Measurements from ENCODE around the gene MARCO.
"Not testable (repeated sequence)": the region's sequence is repeated elsewhere in the genome, so short reads cannot be mapped to it uniquely, and the experiment has no call there.

The MARCO gene

DNA sequence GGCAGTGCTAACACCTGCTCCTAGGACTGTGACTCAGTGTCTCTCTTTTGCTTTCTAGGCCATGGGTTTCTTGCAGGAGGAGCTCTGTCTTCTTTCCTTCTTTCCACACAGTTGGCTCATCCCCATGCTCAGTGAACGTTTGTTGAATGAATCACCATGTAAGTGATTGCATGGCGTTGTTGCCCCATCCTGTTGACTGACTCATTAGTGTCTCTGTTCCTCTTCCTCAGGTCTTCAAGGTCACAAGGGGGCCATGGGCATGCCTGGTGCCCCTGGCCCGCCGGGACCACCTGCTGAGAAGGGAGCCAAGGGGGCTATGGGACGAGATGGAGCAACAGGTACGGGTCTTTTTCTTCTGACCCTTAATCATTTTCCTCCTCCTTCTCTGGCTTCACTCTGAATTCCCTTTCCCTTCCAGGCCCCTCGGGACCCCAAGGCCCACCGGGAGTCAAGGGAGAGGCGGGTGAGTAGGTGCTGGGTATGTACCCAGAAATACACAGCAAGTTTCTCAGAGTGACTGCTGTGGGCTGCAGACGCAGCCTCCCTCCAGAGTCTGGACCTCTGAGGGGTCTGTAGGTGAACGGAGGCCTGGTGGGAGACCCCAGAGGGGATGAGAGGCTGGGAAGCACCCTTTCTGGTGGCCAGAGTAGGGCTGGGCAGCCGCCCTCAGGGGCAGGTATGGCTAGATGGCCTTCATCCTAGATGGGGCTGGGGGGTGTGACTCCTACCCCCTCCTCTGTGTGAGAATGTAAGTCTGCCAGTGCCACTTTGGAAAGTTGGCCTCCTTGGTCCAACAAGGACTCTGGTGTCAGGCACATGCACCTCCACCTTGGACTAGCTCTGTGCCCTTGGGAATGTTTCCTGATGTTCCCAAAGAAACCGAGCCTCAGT is 32.4 kb downstream of the MARCO start:
- DNase-seq (ENCODE audit: low read depth, low spot score): no peak

DNA sequence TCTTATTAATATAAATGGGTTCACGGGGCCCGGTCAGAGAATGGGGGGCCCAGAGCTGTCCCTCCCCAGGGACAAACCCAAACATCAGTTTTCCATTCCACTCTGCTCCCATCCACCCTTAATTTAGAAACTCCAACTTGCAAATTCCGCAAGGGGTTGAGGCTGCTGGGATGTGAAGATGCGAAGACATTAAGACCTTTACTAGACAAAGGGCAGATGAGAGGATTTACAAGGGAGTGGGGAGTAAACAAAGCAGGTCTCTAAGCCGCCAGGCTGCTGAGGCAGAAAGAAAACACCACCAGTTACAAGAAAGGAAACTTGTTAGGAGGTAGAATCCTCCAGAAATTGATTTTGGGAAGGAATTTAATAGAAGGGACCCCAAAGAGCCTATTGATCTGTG is 33.1 kb downstream of the MARCO start:
- no peak for DNase-seq (ENCODE audit: low read depth, low spot score)

DNA sequence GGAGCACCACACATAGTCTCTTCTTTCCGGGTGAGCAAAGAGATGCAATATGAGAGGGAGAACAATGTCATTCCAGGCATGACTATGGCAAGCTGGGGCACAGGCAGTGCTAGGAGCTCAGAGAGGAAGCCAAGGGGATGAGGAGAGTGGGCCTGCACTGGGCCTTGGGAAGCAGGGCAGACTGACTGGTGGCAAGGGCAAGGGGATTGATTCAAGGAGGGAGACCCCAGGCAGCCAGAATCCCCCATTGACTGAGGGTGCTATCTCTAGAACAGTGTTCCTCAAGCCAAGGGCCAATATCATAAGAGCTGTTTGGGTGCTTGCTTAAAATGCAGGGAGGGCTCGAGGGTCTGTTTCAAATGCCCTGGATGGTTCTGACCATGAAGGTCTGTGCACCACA is 36.1 kb downstream of the MARCO start:
- DNase-seq (ENCODE audit: low read depth, low spot score): no peak

DNA sequence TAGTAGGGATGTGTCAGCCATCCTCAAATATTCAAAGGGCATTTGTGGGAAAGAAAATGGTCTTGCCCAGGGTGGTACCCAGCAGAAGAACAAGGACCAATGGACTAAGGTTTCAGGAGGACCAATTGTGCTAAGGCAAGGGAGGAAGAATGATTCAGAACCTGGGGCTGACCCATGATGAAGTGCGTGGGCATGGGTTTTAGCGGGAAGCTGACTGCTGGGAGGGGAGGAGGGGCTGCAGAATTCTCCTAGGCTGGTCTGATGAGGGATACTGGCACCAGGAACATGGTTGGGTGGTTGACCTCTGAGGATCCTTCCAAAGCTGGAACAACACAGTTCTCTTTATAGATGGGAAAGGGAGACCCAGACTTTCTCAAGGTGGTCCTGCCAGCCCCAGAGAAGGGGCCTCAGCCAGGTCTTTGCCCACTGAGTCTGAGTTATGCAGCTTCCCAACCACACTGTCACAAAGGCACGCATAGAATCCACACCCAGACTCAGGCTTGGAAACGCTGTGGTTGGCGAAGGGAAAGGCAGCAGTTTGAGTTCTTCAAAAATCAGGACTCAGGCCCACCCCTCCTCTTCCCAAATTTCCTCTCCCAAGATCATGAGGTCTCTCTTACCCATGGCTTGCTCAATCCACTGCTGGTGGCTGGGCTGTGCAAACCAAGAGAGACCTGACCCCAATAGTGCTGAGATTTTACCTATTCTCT is 37.3 kb downstream of the MARCO start:
- no peak for DNase-seq (ENCODE audit: low read depth, low spot score)

DNA sequence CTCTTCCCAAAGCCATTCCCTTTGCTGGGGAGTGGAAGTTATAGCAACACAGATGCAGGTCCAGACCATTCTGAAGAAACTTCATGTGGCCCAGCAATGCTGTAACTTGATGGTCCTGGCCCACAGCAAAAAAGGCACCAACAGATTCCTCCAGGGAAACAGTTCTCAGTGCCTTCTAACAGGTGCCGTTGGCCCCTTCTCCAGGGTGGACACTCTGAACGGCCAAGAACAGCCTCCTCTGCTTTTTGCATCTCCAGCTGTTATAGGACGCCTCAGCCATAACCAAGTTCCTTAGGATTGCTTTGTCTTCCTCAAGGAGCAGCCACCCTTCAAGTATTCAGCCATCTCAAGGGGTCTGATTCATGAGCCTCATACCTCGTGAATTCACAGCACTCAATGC is 38.0 kb downstream of the MARCO start:
- no peak for DNase-seq (ENCODE audit: low read depth, low spot score)

DNA sequence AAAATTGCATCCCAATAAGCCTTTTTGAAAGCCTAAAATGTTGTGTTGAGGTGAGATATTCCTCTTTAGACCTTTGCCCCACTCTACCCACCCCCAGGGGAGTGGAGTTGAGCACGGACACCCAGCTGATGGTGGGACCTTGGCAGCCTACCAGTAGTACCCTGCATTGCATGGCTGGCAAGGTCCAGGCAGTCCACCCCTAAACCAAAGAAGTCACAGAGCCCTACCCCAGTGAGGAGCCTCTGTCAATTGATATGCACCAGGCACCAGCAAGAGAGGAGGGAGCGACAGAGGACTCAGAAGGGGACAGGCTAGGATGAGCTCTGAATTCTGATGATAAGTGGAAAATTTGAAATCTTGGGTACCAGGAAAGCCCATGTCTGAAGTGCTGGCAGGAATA is 38.6 kb downstream of the MARCO start:
- no peak for DNase-seq (ENCODE audit: low read depth, low spot score)

DNA sequence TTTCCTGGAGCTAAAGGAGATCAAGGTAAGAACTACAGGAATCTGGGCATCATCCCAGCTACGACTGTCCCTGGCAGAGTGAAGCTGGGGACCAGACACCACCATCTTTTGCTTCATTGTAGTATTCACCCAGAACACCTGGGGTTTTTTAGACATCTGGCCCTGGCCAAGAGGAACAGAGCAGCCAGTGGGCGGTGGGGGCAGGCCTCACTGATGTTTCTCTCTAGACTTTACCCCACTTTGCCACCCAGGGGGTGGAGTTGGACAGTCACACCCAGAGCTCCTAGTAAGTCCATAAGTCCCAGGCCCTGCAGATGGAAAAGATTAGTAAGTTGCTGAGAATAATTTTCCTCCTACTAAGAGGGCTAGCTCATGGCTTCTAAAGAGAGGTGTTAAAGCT is 39.6 kb downstream of the MARCO start:
- no peak for DNase-seq (ENCODE audit: low read depth, low spot score)

DNA sequence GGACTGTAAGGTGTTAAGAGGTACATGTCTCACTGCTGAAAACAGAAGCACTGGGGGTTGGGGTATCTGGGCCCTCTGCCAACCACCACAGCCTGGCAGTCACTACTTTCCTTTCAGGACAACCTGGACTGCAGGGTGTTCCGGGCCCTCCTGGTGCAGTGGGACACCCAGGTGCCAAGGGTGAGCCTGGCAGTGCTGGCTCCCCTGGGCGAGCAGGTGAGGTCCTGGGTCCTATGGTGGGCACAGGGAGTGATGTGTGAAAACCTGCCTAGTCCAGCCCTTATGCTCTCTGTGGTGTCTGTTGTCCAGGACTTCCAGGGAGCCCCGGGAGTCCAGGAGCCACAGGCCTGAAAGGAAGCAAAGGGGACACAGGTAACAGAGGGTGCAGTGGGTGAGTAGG is 40.0 kb downstream of the MARCO start:
- no peak for DNase-seq (ENCODE audit: low read depth, low spot score)

DNA sequence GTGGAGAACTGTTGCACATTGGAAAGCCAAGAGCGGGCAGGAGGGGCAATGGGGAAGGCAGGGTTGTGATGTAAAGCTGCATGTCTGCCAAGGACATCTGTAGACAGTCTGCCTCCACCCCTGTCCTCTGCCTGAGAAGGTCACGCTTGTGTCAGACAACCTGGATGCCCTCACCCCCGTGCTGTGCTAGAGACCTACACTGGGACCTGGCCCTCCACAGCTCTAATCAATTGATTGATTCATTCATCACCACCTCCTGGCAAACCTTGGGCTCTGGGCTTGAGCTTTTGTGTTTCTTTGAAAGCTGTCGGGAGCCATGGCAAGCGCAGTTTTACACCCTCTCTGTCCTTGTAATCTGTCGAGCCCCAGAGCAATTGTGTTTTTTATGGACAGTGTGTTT is 41.1 kb downstream of the MARCO start:
- no peak for DNase-seq (ENCODE audit: low read depth, low spot score)

DNA sequence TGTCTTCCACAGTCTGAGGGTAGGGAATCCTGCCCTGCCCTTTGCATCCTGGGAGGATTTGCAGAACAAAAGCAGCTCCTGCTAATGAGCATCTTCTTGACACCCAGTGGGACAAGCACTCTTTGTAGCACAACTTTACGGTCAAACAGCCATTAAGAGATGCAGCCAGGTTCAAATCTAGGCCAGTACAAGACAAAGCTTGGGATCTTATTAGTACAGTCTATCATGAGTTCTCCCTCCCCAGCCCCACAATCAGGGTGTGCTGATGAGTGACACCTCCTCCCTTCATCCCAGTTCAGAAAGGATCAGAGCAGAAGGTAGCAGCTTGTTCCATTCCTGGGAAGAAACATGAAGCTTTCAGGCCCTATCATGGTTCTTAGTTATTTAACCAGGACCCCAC is 41.9 kb downstream of the MARCO start:
- DNase-seq (ENCODE audit: low read depth, low spot score): no peak

DNA sequence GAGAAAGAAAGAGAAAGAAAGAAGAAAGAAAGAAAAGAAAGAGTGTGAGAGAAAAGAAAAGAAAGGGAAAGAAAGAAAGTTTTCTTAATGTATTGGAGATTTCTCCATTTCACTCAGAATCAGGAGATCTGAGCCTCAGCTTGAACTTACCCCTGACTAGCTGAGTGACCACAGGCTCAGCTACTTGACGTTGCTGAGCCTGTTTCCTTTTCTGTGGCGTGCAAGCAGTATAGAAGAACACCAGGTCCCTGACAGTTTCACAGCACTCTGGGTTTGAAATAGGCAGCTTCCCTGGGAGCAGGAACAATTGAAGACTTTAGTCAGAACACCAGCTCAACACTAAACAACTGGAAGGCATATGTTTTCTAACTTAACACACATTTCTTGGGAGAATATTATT is 44.7 kb downstream of the MARCO start:
- DNase-seq (ENCODE audit: low read depth, low spot score): no peak

DNA sequence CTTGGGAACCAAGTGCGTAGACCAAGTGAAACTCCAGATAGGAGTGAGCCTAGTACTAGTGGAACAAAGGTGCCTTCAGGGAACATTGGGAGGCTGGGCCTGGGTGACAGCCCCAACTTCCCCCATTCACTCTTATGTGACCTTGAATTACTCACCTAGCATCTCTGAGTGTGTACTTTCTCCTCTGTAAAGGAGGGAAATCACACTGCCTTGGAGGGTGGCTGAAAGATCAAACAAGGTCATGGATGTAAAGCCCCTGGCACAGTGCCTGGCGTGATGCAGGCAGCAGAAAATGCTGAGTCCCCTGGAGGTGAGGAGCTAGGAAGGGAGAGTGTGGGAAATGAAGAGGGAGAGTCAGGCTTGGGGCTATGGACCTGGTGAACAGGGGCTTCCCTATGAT is 45.9 kb downstream of the MARCO start:
- DNase-seq (ENCODE audit: low read depth, low spot score): no peak

DNA sequence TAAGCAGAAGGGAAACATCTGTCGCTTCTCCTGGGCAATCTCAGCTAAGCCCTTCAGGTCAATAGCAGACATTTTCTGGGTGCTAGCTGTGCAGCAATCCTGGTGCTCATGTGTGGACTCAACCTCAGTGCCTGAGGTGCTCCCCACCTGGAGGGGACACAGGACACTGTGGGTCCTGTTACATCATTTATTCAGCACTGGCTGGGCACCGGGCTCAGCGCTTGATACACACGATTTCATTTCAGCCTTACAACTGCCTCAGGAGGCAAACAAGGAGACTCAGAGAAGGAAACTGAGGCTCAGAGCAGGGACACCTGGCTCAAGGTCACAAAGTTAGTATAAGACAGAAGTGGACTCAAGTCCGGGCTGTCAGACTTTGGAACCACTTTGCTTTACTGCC is 46.7 kb downstream of the MARCO start:
- no peak for DNase-seq (ENCODE audit: low read depth, low spot score)

DNA sequence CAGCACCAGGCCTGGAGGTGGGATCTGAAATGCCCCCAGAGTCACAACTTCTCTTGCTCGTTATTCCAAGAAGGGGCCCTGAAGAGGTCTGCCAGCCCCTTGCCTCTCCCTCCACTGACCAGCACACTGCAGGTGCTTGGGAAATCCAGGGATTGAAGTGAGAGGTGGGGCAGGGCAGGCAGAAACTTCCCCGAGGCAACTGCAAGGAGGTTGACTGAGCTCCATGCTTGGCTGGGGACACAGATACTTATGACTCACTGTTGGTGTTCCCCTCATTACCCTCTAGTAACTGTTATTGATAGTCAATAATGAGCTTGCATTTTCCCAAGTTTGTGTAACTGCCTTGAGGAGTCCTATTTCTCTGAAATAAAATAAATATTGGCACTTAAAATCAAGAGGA is 47.5 kb downstream of the MARCO start:
- no peak for DNase-seq (ENCODE audit: low read depth, low spot score)

DNA sequence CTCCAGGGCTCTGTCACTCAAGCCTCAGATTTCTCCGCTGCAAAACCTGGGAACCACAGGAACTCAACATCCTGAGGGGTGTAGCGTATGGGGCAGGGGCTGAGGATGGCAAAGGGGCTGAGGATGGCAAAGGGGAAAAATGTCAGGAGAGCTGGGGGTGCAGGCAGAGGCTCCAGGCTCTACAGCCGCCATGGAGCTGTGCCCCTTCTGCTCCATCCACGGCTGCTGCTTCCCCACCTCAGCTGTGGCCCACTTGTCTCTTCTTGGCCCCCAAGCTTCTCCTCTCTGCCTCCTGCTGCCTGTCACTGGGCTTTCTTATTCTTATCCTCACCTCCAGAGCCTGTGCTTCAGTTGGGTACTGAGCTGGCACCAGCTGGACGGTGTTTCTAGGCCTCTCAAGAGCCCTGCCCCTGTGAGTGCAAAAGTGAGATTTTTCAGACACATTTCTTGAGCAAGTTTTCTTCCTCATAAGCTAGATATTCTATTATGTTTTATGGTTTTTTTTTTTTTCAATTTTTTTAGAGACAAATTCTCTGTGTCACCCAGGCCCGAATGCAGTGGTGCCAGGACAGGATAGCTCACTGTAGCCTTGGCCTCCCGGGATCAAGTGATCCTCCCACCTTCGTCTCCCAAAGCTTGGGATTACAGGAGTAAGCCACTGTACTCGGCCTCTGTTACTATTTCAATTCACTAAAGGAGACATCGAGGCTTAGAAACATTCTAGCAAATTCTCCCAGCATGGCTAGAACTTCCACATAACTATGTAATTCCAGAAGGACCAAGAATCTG is 49.0 kb downstream of the MARCO start:
- DNase-seq (ENCODE audit: low read depth, low spot score): no peak

DNA sequence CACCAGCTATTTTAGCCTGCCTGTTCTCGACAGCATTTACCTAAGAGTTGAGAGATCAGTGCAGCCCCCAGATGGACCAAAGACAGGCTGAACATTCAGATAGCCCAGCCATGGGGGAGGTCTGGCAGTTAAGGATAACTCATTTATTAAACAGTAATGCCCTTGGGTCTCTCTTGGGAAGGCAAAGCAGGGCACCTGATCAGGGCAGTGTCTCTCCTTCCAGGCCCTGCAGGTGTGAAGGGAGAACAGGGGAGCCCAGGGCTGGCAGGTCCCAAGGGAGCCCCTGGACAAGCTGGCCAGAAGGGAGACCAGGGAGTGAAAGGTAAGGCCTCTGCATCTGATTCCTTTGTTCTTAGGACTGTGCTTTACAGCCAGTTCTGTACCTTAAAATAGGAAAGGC is 49.6 kb downstream of the MARCO start:
- DNase-seq (ENCODE audit: low read depth, low spot score): no peak

DNA sequence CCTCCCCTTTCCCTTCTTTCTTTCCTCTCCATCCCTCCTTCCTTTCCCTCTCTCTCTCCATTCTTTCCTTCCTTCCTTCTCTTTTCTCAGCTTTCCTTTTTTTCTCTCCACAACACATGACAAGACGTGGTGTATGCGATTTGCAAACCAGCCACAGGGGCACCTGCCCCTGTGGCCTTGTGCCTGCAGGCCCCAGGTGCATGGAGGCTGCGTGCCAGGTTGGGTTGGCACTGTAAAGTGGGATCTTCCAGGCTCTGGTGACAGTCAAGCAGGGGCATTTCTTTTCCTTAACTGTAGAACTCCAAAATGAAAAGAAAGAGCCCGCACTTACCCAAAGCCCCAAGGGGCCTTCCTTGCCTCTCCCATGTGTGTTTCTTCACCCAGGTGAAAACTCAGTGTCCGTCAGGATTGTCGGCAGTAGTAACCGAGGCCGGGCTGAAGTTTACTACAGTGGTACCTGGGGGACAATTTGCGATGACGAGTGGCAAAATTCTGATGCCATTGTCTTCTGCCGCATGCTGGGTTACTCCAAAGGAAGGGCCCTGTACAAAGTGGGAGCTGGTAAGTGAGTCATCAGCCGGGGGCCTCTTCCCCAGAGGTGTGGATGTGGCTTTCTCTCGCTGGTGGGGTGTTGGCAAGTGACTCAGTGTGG is 50.9 kb downstream of the MARCO start:
- DNase-seq (ENCODE audit: low read depth, low spot score): no peak

DNA sequence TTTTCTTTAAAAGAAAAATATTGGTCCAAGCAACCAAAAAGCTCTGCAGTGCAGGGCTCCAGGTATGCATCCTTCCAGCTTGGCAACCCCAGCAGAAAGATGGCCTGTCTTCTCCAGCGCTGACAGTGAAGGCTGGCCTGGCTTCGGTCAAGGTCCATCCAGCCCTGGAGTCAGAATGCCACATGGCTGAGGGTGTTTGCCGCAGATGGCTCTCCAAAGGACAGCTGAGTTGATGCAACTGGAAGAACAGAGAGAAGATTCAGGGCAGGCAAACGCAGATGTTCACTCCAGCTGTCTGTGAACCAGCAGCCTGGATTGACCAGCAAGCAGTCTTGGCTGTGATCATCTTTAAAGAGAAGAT is 51.4 kb downstream of the MARCO start:
- DNase-seq (ENCODE audit: low read depth, low spot score): no peak

DNA sequence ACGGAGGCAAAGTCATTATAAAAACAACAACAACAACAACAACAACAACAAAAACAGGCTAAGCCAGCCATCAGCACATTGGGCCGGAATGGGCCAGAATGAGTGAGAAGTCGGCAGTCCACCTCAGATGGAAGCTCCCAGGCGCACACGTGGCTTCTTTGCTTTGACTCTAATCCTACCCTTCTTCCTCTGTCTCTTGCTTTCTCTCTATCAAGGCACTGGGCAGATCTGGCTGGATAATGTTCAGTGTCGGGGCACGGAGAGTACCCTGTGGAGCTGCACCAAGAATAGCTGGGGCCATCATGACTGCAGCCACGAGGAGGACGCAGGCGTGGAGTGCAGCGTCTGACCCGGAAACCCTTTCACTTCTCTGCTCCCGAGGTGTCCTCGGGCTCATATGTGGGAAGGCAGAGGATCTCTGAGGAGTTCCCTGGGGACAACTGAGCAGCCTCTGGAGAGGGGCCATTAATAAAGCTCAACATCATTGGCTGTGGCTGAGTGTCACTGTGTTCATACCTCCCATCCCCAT is 52.2 kb downstream of the MARCO start:
- no peak for DNase-seq (ENCODE audit: low read depth, low spot score)

DNA sequence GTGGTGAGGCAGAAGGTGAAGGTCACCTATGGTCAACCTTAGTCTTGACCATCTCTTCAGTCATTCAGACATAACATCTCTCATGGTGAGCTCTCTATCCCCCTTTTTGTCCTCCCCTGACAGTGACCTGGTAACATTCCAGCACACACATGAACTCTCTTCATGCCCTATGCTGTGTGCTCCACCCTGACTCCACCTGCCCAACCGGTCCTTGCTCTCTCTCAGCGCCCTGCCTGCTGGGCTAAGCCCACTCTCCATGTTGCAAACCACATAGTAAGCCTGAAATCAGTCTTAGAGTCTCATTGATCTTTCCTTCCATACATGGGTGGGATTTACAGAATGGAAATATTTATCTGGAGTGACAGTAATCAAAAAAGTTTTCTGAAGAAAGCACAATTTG is 52.8 kb downstream of the MARCO start:
- no peak for DNase-seq (ENCODE audit: low read depth, low spot score)

DNA sequence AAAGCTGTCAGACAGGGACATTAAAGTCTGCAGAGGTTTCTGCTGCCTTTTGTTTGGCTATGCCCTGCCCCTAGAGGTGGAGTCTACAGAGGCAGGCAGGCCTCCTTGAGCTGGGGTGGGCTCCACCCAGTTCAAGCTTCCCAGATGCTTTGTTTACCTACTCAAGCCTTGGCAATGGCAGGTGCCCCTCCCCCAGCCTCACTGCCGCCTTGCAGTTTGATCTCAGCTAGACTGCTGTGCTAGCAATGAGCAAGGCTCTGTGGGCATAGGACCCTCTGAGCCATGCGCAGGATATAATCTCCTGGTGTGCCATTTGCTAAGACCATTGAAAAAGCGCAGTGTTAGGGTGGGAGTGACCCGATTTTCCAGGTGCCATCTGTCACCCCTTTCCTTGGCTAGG is 61.9 kb downstream of the MARCO start:
- not testable (repeated sequence) for DNase-seq (ENCODE audit: low read depth, low spot score)

DNA sequence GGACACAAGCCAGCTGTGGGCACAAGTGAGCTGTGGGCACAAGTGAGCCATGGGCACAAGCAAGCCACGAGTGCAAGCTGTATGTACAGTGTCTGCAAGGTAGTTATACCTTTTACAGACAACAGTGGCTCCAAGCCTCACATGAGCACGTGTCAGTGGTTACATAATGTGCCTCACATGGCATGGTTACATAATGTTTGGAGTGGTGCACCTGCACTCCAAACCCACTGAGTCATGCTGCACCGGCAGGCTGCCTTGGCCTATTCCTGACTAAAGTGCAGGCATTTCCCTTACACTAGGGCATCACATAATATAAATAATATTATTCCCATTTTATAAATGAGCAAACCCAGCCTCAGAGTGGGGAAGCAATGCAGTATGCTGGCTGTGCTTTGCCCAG is 62.6 kb downstream of the MARCO start:
- DNase-seq (ENCODE audit: low read depth, low spot score): no peak
